Renal cortical epithelial cell (primary cell): ENCODE data around the gene ADCY1. TPM values are rescaled to one million over a fixed set of nuclear protein-coding genes. Genes with fewer than 3 reads are reported as not detected.
"Not testable (repeated sequence)": the region's sequence is repeated elsewhere in the genome, so short reads cannot be mapped to it uniquely, and the experiment has no call there.

Experiments
- DNase-seq: peaks from one replicate; pipeline ENCODE4 v3.0.0-alpha.2; 2011; ENCODE audit warnings: low read depth
- total RNA-seq: library from RNA; depleted of rRNA; stranded (reverse); fragments of >200 nt; gene quantifications from 2 replicates; pipeline ENCODE4 v1.2.3, GENCODE V29; 2014

The ADCY1 gene
- total RNA-seq, 1 donor from 2014 or later, result 0.10 TPM

DNA sequence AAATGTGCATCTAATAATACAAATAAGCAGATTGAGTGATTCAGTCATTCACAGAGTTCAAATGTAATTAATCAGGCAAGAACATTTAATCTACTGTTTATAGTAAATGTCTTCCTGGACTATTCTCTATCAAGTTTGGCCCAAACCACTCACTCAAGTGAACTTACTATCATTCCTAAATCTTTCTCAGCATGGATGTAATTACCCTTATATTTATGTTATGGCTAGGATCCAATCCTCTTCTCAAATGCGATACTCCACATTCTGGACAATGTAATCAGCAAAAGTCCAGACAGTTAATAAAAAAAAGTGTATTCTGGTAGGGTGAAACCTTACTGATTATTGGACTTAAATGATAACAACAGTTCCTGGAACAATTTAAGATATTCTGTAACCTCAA is 185.3 kb downstream of the ADCY1 start:
- DNase-seq, result not testable (repeated sequence)

DNA sequence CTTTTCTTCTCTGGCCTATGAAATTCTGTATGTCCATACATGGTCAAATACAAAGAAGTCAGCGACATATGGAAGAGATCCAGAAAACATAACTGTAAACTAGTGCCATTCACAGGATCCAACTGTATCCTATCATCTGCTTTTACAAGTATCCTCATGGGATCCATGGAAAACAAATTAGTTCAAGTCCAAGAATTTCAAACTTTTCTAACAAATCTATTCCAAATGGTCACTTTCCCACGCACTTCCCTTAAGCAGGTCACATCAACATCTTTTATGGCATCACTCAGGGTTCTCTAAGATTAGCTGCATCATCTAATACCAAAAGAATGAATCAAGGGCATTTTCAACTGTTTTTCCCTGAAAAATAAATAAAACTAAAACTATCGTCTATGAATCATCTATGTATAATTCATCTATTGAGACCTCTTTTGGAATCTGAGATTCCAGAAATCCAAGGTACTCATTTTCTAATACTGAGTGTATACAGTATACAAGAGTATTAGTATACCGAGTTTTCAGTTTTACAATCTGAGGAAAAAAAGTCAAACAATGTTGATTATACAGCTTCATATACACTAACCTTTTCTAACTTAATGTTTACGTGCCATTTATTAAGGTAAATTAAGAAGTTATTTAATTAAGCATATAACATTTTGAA is 187.5 kb downstream of the ADCY1 start:
- DNase-seq, result peak; percentile 14

DNA sequence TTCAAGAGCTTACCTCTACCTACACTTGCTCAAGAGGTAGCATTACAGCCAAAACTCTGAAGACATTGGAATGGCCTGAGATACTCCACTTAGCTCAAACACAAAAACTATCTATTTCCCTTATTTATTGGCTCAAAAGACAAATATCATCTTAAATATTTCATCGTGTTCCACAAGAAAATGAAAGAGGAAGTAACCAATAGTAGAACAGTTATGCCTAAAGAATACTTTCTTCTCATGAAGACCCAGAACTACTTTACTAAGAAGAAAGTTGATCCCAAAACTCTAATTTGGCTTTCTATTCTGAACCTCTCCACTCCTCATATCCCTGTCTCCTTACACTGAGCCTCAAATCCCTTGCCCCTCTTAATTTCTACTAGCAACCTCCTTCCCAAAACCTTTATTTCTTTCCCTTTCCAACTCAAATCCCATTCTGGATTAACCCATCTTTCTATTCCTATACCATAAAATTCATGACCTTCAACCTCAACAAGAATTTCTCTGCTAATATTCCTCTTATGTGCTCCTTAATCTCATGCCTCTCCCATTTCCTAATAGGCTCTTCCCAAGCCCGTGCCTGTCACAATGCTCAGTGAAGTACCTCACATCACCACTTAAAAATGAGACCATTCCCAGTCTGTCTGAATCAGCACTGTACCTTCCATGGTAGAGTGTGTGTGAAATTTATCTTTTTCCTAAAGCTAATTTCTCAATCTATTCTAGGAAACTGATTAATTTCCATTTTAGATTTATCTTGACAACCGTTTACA is 188.2 kb downstream of the ADCY1 start:
- DNase-seq, result not testable (repeated sequence)

DNA sequence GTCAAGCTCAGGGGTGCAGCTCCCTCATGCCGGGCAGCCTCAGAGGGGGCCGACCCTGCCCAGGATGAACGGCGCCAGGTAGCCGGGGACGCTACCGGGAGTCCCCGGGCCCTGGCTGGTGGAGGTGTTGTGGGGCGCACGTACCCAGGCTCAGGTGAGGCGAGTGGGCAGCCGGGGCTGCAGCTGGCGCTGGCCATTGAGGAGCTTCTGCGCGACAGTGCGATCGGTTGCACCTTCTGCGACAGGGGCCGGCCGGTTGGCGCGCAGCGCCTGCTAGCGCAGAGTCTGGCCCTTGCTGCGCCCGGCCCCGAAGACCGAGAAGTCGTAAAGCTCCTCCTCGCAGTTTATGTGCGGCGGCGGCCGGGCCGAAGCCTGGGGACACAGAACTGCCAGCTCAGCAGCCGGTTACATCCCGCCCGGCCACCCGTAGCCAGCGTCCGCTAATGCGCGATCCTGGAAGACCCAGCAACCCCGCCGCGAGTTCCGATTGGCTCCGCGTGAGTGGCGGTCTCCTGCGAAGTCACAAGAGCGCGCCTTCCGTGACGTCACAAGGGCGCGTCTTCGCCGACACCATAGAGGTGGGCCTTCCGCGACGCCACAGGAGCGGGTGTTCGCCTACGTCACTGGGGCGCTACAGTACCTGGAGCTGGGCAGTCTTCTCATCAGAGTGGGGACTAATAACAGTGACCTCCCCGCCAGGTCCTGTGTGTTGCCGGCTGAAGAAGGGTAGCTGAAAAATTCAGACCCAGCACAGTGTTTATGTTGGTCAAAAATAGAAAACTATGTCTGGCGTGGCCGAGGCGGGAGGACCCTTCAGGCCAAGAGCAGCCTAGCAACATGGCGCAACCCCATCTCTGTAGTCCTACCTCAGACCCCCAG is 194.6 kb downstream of the ADCY1 start:
- DNase-seq, result peak; percentile 92

DNA sequence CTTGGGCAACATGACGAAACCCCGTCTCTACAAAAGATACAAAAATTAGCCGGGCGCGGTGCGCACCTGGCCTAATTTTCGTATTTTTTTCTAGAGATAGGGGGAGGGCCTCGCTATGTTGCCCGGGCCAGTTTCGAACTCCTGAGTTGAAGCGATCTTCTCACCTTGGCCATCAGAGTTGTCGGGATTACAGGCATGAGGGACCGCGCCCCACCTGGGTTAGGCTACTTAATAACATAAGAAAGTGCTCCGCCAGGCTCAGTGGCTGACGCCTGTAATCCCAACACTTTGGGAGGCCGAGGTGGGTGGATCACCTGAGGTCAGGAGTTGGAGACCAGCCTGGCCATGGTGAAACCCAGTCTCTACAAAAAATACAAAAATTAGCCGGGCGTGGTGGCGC is 195.5 kb downstream of the ADCY1 start:
- DNase-seq, result not testable (repeated sequence)
